SK-N-SH treated with all-trans-retinoic acid at 6 μM for 48 hours (cell line): ENCODE results near the gene TMEM151B.
"Not testable (repeated sequence)": the region's sequence is repeated elsewhere in the genome, so short reads cannot be mapped to it uniquely, and the experiment has no call there.

Source experiments
- RARB ChIP-seq: fragments of 250-450 bp; sonication (Bioruptor Pico); IDR thresholded peaks from 2 replicates; pipeline ENCODE4 v1.8.0; 2021; ENCODE audit warnings: mild to moderate bottlenecking, moderate library complexity
- ZFP3 ChIP-seq: fragments of 250-450 bp; sonication (Bioruptor Pico); IDR thresholded peaks from 2 replicates; pipeline ENCODE4 v1.5.0; 2020; ENCODE audit warnings: mild to moderate bottlenecking, moderate library complexity
- ZFP30 ChIP-seq: fragments of 450-650 bp; formaldehyde crosslinking; IDR thresholded peaks from 2 replicates; pipeline ENCODE4 v1.5.0; 2022; ENCODE audit warnings: mild to moderate bottlenecking, moderate library complexity
- ZNF70 ChIP-seq: fragments of 450-650 bp; formaldehyde crosslinking; IDR thresholded peaks from 2 replicates; pipeline ENCODE4 v1.5.0; 2020; ENCODE audit warnings: mild to moderate bottlenecking, moderate library complexity
- TF ChIP-seq, protein P1 (sequence below): fragments of 250-450 bp; sonication (Bioruptor Pico); IDR thresholded peaks from 2 replicates; pipeline ENCODE4 v1.5.0; 2020; ENCODE audit warnings: mild to moderate bottlenecking, moderate library complexity
- TF ChIP-seq, protein P2 (sequence below): fragments of 250-450 bp; sonication (Bioruptor Pico); IDR thresholded peaks from 2 replicates; pipeline ENCODE4 v1.8.0; 2020; ENCODE audit warnings: mild to moderate bottlenecking, moderate library complexity, borderline replicate concordance

DNA sequence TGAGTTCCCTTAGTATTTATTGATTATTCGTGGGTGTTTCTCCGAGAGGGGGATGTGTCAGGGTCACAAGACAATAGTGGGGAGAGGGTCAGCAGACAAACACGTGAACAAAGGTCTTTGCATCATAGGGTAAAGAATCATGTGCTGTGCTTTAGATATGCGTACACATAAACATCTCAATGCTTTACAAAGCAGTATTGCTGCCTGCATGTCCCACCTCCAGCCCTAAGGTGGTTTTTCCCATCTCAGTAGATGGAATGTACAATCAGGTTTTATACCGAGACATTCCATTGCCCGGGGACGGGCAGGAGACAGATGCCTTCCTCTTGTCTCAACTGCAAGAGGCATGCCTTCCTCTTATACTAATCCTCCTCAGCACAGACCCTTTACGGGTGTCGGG, 58.0 kb downstream of the TMEM151B start:
- not testable (repeated sequence) for TF ChIP-seq ZNF70, ZFP30, ZFP3, RARB (CRISPR knock-in tag)
- TF ChIP-seq, protein P1, sequence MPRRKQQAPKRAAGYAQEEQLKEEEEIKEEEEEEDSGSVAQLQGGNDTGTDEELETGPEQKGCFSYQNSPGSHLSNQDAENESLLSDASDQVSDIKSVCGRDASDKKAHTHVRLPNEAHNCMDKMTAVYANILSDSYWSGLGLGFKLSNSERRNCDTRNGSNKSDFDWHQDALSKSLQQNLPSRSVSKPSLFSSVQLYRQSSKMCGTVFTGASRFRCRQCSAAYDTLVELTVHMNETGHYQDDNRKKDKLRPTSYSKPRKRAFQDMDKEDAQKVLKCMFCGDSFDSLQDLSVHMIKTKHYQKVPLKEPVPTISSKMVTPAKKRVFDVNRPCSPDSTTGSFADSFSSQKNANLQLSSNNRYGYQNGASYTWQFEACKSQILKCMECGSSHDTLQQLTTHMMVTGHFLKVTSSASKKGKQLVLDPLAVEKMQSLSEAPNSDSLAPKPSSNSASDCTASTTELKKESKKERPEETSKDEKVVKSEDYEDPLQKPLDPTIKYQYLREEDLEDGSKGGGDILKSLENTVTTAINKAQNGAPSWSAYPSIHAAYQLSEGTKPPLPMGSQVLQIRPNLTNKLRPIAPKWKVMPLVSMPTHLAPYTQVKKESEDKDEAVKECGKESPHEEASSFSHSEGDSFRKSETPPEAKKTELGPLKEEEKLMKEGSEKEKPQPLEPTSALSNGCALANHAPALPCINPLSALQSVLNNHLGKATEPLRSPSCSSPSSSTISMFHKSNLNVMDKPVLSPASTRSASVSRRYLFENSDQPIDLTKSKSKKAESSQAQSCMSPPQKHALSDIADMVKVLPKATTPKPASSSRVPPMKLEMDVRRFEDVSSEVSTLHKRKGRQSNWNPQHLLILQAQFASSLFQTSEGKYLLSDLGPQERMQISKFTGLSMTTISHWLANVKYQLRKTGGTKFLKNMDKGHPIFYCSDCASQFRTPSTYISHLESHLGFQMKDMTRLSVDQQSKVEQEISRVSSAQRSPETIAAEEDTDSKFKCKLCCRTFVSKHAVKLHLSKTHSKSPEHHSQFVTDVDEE (CRISPR knock-in tag): not testable (repeated sequence)
- TF ChIP-seq, protein P2, sequence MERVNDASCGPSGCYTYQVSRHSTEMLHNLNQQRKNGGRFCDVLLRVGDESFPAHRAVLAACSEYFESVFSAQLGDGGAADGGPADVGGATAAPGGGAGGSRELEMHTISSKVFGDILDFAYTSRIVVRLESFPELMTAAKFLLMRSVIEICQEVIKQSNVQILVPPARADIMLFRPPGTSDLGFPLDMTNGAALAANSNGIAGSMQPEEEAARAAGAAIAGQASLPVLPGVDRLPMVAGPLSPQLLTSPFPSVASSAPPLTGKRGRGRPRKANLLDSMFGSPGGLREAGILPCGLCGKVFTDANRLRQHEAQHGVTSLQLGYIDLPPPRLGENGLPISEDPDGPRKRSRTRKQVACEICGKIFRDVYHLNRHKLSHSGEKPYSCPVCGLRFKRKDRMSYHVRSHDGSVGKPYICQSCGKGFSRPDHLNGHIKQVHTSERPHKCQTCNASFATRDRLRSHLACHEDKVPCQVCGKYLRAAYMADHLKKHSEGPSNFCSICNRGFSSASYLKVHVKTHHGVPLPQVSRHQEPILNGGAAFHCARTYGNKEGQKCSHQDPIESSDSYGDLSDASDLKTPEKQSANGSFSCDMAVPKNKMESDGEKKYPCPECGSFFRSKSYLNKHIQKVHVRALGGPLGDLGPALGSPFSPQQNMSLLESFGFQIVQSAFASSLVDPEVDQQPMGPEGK: not testable (repeated sequence)
